Endothelial cell of umbilical vein (primary cell): ENCODE data around the gene GTF3C1. TPM values are rescaled to one million over a fixed set of nuclear protein-coding genes. Genes with fewer than 3 reads are reported as not detected.

Source experiments
- BruUV-seq: library from RNA; stranded (reverse); fragments of 400-500 nt; replicated peaks from 2 replicates; lab custom pipeline; 2021; lab: Mats Ljungman, UMichigan
- CTCF ChIA-PET: fragments of 300-600, 350-600 bp; sonication (Branson Sonifier 250); formaldehyde crosslinking; loops from one replicate; lab custom pipeline; 2021; ENCODE audit warnings: antibody characterized with exemption, inconsistent platforms; lab: Charles Lee
- POLR2A ChIA-PET: fragments of 300-600, 350-600 bp; sonication (Branson Sonifier 250); formaldehyde crosslinking; loops from one replicate; lab custom pipeline; 2021; ENCODE audit warnings: antibody characterized with exemption, inconsistent platforms; lab: Charles Lee
- DNase-seq: peaks from one replicate; pipeline ENCODE4 v3.0.0-alpha.2; 2011; ENCODE audit warnings: low read depth, low spot score
- FAIRE-seq: peaks from 2 replicates; lab custom pipeline; 2011; peaks lifted over from hg19 to GRCh38; lab: Jason Lieb, UNC
- H2AFZ ChIP-seq: 2 replicates; pipeline ENCODE4 v1.6.0; 2012; ENCODE audit warnings: low read depth, low read length, control low read depth, inconsistent platforms
- H3K27ac ChIP-seq: 2 replicates; pipeline ENCODE4 v1.5.1; 2011; ENCODE audit warnings: low read depth, mild to moderate bottlenecking, control low read depth, low read length, moderate library complexity; ENCODE audit not compliant: insufficient read depth
- H3K27me3 ChIP-seq, 2 experiments: 2 replicates each; pipeline versions ENCODE4 v1.6.0 to v1.6.1; 2011; ENCODE audit warnings: low read length in 2 of 2, mixed read lengths in 1 of 2; ENCODE audit not compliant: control insufficient read depth in 2 of 2, insufficient read depth in 2 of 2
- H3K36me3 ChIP-seq, 2 experiments: 2 replicates in 1 of 2; 3 replicates in 1 of 2; pipeline ENCODE4 v1.5.1; 2011; ENCODE audit warnings: low read length in 2 of 2, mild to moderate bottlenecking in 1 of 2, moderate library complexity in 1 of 2; ENCODE audit not compliant: control insufficient read depth in 2 of 2, insufficient read depth in 2 of 2; ENCODE audit errors: extremely low read depth in 1 of 2
- H3K4me1 ChIP-seq: 3 replicates; pipeline ENCODE4 v1.5.1; 2011; ENCODE audit warnings: mild to moderate bottlenecking, low read length; ENCODE audit not compliant: control insufficient read depth, insufficient read depth; ENCODE audit errors: extremely low read depth
- H3K4me2 ChIP-seq: 2 replicates; pipeline ENCODE4 v1.6.1; 2011; ENCODE audit warnings: low read length, control low read depth, mixed read lengths; ENCODE audit not compliant: insufficient read depth
- H3K4me3 ChIP-seq, 3 experiments: fragments of 200-600 bp in 1 of 3; sonication (generic), shearing (Covaris generic) in 1 of 3; replicated peaks in 1 of 3; 2 replicates each; pipeline ENCODE4 v1.5.1; 2011 to 2016; ENCODE audit warnings: control low read depth in 3 of 3, low read length in 3 of 3, mild to moderate bottlenecking in 2 of 3, inconsistent platforms in 1 of 3, low read depth in 1 of 3, moderate library complexity in 1 of 3; ENCODE audit not compliant: insufficient read depth in 1 of 3
- H3K79me2 ChIP-seq: 2 replicates; pipeline ENCODE4 v1.6.0; 2012; ENCODE audit warnings: low read length, inconsistent platforms; ENCODE audit not compliant: control insufficient read depth, insufficient read depth
- H3K9ac ChIP-seq: replicated peaks from 2 replicates; pipeline ENCODE3; 2011; ENCODE audit warnings: low read length, control low read depth; ENCODE audit not compliant: insufficient read depth; ENCODE audit errors: extremely low read depth
- H3K9me1 ChIP-seq: replicated peaks from 3 replicates; pipeline ENCODE4 v1.6.0; 2011; ENCODE audit warnings: mild to moderate bottlenecking, low read length; ENCODE audit not compliant: control insufficient read depth, insufficient read depth; ENCODE audit errors: extremely low read depth
- H3K9me3 ChIP-seq: replicated peaks from 2 replicates; pipeline ENCODE4 v1.5.1; 2012; ENCODE audit warnings: low read length, inconsistent platforms; ENCODE audit not compliant: control insufficient read depth, insufficient read depth
- H4K20me1 ChIP-seq: replicated peaks from 2 replicates; pipeline ENCODE3; 2011; ENCODE audit warnings: mild to moderate bottlenecking, low read length; ENCODE audit not compliant: control insufficient read depth, insufficient read depth; ENCODE audit errors: extremely low read depth
- EZH2 ChIP-seq: IDR thresholded peaks from 2 replicates; pipeline ENCODE4 v1.6.1; 2012; ENCODE audit warnings: borderline replicate concordance, low read depth, mild to moderate bottlenecking, moderate library complexity, low read length, inconsistent platforms; ENCODE audit not compliant: severe bottlenecking
- GATA2 ChIP-seq: IDR thresholded peaks from 2 replicates; pipeline ENCODE4 v1.7.0; 2011; ENCODE audit warnings: low read depth, mild to moderate bottlenecking, moderate library complexity, mixed read lengths, low read length; ENCODE audit not compliant: insufficient read length, insufficient read depth
- MYC ChIP-seq: IDR thresholded peaks from one replicate; pipeline ENCODE4 v1.6.1; 2011; ENCODE audit warnings: mild to moderate bottlenecking, low read depth, low read length
- POLR2A ChIP-seq: IDR thresholded peaks from 2 replicates; pipeline ENCODE4 v1.6.1; 2012; ENCODE audit warnings: low read depth, mild to moderate bottlenecking, control low read depth, low read length
- dilution Hi-C: fragments of 300-500 bp; cut with MboI; formaldehyde crosslinking; loops from one replicate; pipeline ENCODE4 v1.15.0; 2019; ENCODE audit warnings: low sequenced_read_pairs; ENCODE audit not compliant: extremely low pct_ligation_motif_present
- intact Hi-C: fragments of 100-400 bp; cut with micrococcal nuclease; formaldehyde crosslinking; loops from one replicate; pipeline ENCODE4 v1.10.0; 2022
- polyA plus RNA-seq, 4 experiments: library from polyadenylated mRNA; depleted of rRNA in 3 of 4; stranded (reverse) in 3 of 4; unstranded in 1 of 4; fragments of >200 nt; gene quantifications; 2 replicates each; pipeline versions ENCODE4 v1.2.1 to v1.2.3, GENCODE V29; 2011 to 2012; ENCODE audit warnings: missing spikeins in 1 of 4
- total RNA-seq: library from RNA; stranded (reverse); gene quantifications from 2 replicates; pipeline ENCODE4 v1.2.3, GENCODE V29; 2021
- TF ChIP-seq, protein P1 (sequence below), 2 donors: IDR thresholded peaks; 1 replicate in 1 of 2; 2 replicates in 1 of 2; pipeline ENCODE4 v1.5.1; 2011; ENCODE audit warnings: low read length in 2 of 2, mild to moderate bottlenecking in 2 of 2, moderate library complexity in 2 of 2, control low read depth in 1 of 2, inconsistent platforms in 1 of 2, low read depth in 1 of 2; ENCODE audit not compliant: insufficient read depth in 1 of 2; ENCODE audit errors: extremely low read depth in 1 of 2
- TF ChIP-seq, protein P2 (sequence below): IDR thresholded peaks from 2 replicates; pipeline ENCODE4 v1.6.1; 2011; ENCODE audit not compliant: insufficient read depth, insufficient read length

Gene GTF3C1
- total and polyA plus RNA-seq, 2 donors (not counting 3 experiments of a cell fraction or from before 2014, with no cell fraction given) = 58.1 to 86.1 TPM

DNA sequence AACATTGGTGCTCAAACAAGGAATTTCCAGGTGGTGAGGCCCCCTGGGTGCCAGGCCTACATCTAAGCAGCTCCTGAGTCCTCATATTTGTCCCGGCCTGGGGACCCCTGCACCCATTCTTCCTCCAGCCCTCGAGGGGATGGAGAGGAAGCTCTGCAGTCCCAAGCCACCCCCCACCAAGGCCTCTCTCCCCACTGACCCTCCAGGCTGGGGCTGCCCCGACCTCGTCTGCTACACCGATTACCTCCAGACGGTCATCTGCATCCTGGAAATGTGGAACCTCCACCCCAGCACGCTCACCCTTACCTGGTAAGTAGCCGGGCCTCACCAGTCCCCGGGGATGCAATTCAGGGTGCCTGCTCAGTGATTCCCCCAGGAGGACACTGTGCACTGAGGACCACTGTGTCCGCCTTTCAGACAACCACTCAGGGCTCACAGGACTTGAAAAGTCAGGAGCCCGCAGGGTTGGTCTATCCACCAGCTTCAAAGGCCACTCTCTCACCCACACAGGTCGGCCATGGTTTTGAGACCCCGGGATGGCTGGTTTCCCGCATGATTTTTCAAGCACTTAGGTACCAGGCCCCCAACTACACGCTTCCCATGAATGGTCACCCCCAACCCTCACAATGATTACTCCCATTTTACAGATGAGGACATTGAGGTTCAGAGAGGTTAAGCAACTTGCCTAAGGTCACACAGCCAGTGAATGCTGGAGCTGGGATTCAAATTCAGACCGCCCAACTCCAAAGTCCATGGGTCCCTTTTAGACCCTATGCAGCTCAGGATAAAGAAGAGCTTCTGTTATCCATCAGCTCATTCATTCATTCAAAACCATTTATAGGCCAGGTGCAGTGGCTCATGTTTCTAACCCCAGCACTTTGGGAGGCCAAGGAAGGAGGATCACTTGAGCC is 115.3 kb downstream of the GTF3C1 start:
- Histone ChIP-seq H3K4me1 (no peaks in the 10 kb centered on the region), H3K79me2 (no peaks in the 10 kb centered on the region), H3K9ac (no peak overlapping the region), H3K27ac (no peak overlapping the region), H3K27me3 (no peaks in the 10 kb centered on the region), H3K4me3 (no peak overlapping the region), H3K9me1 (no peaks in the 10 kb centered on the region), H4K20me1 (no peaks in the 10 kb centered on the region), H3K36me3 (no peaks in the 10 kb centered on the region), H2AFZ (no peak overlapping the region), H3K9me3 (no peaks in the 10 kb centered on the region), H3K4me2 (no peak overlapping the region)
- no peak for FAIRE-seq
- intact Hi-C loops (no loop called here), dilution Hi-C loops (no loop called here)
- BruUV-seq = no TSS peak
- POLR2A ChIA-PET = no interaction called here
- DNase-seq = no peak
- TF ChIP-seq, protein P1, sequence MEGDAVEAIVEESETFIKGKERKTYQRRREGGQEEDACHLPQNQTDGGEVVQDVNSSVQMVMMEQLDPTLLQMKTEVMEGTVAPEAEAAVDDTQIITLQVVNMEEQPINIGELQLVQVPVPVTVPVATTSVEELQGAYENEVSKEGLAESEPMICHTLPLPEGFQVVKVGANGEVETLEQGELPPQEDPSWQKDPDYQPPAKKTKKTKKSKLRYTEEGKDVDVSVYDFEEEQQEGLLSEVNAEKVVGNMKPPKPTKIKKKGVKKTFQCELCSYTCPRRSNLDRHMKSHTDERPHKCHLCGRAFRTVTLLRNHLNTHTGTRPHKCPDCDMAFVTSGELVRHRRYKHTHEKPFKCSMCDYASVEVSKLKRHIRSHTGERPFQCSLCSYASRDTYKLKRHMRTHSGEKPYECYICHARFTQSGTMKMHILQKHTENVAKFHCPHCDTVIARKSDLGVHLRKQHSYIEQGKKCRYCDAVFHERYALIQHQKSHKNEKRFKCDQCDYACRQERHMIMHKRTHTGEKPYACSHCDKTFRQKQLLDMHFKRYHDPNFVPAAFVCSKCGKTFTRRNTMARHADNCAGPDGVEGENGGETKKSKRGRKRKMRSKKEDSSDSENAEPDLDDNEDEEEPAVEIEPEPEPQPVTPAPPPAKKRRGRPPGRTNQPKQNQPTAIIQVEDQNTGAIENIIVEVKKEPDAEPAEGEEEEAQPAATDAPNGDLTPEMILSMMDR (IDR thresholded peaks at IDR 0.05; ENCODE audit: extremely low read depth in 1 of 2, insufficient read depth in 1 of 2, low read depth in 1 of 2, low read length in 2 of 2) = no peak
- TF ChIP-seq, protein P2, sequence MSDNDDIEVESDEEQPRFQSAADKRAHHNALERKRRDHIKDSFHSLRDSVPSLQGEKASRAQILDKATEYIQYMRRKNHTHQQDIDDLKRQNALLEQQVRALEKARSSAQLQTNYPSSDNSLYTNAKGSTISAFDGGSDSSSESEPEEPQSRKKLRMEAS = no peak
- no peak for TF ChIP-seq GATA2
- no peak for TF ChIP-seq POLR2A
- TF ChIP-seq MYC = no peak
- no peak for TF ChIP-seq EZH2
- CTCF ChIA-PET = interaction anchor here (1.1 kb wide), 1 partner anchor 263 kb away, joined by 3 read pairs; no protein-coding TSS in a partner anchor
